OCI-LY1 (cell line): Measurements from ENCODE around the gene ASGR1.

Experiments
- EZH2 ChIP-seq: fragments of 200-600 bp; sonication (generic), shearing (Covaris generic); IDR thresholded peaks from 2 replicates; pipeline ENCODE4 v1.8.0; 2017; ENCODE audit warnings: borderline replicate concordance, mixed run types, mild to moderate bottlenecking, antibody characterized with exemption, low read length, moderate library complexity, mixed read lengths
- TF ChIP-seq, protein P1 (sequence below): fragments of 200-600 bp; sonication (generic), shearing (Covaris generic); IDR thresholded peaks from 2 replicates; pipeline ENCODE4 v1.5.1; 2017; ENCODE audit warnings: mild to moderate bottlenecking, antibody characterized with exemption, low read length, moderate library complexity, mixed read lengths

DNA sequence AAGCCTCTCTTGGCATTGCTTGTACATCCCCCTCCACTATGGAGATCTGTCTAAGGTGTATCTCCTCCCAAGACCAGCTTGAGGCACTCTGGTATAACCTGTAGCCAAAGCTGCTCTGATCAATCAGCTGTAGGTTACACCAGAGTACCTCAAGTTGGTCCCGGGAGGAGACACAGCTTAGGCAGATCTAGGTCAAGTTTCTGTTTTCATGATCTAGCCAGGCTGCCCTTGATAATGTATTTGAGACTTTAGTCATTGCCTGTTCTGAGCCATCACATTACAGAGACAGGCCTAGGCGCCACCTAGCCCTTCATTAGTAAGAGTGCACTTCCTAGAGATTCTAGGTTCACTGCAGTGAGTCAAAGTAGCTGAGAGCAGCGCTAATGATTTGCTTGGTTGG, 31.4 kb downstream of the ASGR1 start:
- TF ChIP-seq EZH2: no peak
- TF ChIP-seq, protein P1, sequence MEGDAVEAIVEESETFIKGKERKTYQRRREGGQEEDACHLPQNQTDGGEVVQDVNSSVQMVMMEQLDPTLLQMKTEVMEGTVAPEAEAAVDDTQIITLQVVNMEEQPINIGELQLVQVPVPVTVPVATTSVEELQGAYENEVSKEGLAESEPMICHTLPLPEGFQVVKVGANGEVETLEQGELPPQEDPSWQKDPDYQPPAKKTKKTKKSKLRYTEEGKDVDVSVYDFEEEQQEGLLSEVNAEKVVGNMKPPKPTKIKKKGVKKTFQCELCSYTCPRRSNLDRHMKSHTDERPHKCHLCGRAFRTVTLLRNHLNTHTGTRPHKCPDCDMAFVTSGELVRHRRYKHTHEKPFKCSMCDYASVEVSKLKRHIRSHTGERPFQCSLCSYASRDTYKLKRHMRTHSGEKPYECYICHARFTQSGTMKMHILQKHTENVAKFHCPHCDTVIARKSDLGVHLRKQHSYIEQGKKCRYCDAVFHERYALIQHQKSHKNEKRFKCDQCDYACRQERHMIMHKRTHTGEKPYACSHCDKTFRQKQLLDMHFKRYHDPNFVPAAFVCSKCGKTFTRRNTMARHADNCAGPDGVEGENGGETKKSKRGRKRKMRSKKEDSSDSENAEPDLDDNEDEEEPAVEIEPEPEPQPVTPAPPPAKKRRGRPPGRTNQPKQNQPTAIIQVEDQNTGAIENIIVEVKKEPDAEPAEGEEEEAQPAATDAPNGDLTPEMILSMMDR: no peak
